SW 1271 (cell line): Measurements from ENCODE around the gene TADA2A.

ENCODE experiments used
- DNase-seq, 2 experiments: peaks; one replicate each; lab custom pipeline; 2025; lab: John Stamatoyannopoulos, UW

The TADA2A gene

GRCh38 chr17:37461668-37462067 is 55.0 kb downstream of the TADA2A start:
- DNase-seq: no peak

DNA sequence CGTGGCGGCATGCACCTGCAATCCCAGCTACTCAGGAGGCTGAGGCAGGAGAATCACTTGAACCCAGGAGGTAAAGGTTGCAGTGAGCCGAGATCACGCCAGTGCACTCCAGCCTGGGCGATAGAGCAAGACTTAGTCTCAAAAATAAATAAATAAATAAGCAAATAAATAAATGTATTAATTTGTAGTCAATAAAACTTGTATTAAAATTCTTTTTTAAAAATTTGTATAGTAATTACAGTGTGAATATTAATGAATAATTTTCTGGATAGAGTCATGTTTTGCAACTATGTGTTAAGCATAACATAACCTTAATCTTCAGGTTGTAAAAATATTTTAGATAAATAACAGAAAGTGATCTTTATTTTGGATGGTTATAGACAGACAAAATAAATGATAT is 55.8 kb downstream of the TADA2A start:
- no peak for DNase-seq

DNA sequence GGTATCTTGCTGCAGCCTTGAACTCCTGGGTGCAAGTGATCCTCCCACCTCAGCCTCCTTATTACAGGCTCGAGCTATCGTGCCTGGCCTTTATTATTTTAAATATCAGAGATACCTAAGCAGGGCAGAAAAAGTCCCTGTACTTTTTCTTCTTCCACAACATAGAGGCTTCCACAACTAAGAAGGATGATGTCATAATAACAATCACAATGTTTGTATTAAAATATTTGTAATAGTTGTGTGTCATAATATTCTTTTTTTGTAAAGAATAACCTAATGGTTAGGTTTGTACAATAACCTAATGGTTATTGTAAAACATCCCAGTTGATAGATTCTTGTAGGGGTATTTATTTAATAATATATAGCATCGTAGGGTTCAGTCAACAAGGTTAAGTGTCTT is 56.4 kb downstream of the TADA2A start:
- no peak for DNase-seq

DNA sequence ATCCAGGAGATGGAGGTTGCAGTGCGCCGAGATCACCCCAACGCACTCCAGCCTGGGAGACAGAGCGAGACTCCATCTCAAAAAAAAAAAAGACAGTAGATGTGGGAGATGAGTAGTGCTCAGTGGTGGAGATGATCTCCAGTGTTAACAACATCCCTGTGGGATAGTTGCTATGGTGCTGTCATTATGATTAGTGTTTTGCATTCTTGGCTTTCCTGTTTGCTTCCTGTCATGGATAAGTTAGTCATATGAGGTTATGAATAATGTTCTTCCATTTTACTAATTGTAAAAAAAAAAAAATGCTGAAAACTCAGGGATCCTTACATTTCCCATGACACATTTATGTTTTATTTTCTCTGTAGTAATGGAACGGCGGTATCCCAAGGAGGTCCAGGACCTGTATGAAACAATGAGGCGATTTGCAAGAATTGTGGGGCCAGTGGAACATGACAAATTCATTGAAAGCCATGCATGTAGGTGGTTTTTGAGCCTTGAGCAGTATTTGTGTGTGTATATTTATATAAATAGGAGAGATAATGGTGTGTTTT is 58.5 kb downstream of the TADA2A start:
- peak in 1 of 2 experiments; percentile 18 for DNase-seq

DNA sequence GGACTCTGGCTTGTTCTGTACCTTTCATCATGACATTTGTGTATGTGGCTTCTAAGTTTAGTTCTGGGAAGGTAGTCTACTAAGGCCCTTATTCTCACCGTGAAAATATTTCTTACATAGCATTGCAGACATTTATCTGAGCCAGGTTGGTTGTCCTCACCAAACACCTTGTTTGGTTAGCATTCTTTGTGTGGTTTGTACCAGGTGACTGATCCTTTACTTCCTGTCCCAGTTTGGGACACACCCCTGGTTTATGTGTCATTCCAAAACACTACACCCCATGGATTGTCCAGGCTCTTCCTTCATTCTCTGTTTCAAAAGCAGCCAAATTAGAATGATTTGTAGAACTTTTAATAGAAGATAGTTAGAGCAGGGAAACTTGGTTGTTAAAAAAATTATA is 59.8 kb downstream of the TADA2A start:
- DNase-seq: no peak

- DNase-seq: no peak
Observed at GRCh38 chr17:37470181-37470580, 63.5 kb downstream of the TADA2A start.

DNA sequence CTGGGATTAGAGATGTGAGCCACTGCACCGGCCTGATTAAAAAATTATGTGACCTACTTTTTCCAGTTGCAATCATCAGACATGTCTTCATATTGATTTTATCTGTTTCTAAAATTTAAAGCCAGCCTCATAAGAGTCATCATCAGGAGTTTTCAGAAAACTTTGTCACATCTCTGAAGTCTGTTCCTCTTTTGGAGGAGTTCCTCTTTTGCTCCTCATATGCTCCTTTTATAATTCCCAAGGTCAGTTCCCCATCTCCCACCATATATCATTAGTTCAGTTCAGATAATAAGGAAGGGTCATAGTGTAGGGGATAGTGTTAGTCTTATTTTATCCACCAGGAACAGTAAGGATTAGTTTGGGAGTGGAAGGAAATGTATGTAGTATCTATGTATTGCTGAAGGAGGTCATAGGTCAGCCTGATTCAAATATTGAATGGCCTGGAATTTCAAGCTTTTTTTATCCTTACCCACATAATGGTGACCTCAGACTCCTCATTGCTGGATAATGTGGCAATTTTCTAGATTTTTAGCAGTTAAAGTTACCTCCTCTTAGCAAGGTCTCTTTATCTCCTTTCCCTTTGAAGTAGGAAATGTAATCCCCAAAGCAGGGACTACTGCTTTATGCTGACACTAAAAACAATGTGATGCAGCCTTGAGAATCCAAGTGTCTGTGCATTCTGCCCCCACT is 69.2 kb downstream of the TADA2A start:
- no peak for DNase-seq

DNA sequence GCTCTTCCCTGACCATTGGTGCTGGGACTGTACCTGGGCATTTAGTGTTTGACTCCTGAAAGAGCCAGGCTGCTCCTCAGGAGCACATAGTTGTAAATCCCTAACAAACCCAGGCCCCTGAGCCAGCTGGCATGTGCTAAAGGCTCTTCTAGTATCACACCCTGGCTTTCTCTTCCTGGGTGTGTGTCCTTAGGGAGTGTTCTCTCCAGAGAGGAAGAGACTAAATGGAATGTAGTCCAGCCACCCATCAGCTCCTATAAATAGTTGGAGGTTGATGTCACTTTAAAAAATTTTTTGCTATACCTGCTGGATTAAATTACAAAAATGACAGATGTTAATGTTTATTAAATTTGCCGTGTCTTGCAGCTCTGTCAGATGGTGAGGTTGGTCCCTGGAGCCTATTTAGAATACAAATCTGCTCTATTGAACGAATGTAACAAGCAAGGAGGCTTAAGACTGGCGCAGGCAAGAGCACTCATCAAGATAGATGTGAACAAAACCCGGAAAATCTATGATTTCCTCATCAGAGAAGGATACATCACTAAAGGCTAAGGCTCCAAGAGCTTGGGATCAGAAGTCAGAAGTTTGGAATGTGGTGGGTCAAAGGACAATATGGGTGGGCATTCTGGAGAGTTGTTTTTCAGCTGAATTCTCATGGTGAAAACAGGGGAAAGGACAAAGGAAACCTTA is 69.9 kb downstream of the TADA2A start:
- no peak for DNase-seq

DNA sequence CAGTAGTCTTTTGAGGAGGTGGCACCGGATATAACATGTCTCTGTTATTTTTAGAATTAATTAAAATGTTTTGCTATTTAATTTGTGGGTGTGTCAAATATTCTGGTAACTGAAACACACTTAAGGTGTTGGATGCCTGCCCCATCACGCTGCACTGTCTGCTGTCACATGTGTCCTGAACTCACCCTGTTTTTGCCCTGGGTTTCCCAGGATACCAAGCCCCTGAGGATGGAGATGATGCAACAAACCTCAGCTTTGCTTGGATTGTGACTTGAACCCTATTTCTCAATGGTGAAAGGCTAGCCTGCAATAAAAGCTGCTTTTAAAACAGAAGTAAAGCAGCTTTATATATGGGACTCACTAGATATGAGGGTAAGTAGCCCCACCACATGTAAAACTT is 71.5 kb downstream of the TADA2A start:
- no peak for DNase-seq

- DNase-seq: no peak
Observed at GRCh38 chr17:37479025-37479424, 72.3 kb downstream of the TADA2A start.

GRCh38 chr17:37480427-37480826 is 73.7 kb downstream of the TADA2A start:
- no peak for DNase-seq

DNA sequence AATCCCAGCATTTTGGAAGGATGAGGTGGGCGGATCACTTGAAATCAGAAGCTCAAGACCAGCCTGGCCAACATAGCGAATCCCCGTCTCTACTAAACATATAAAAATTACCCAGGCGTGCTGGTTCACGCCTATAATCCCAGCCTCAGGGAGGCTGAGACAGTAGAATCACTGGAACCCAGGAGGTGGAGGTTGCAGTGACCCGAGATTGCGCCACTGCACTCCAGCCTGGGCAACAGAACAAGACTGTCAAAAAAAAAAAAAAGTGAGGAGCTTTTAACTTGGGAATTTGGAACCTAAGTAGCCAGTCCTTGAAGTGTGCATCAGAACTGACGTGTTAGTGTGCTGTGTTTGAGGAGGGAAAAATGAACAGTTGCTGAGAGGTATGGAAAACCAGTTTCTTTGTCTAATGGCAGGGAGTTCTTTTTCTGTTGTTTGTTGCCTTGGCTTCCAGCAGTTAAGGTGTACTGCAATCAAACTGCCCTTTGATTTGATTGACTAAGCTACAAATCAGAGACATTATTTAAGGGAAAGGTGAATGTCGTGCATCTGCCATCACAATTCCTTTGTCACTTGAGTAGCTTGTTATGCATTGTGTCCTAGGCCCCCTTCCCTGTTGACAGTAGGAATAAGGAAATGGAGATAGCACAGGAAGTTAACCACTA is 74.4 kb downstream of the TADA2A start:
- no peak for DNase-seq

DNA sequence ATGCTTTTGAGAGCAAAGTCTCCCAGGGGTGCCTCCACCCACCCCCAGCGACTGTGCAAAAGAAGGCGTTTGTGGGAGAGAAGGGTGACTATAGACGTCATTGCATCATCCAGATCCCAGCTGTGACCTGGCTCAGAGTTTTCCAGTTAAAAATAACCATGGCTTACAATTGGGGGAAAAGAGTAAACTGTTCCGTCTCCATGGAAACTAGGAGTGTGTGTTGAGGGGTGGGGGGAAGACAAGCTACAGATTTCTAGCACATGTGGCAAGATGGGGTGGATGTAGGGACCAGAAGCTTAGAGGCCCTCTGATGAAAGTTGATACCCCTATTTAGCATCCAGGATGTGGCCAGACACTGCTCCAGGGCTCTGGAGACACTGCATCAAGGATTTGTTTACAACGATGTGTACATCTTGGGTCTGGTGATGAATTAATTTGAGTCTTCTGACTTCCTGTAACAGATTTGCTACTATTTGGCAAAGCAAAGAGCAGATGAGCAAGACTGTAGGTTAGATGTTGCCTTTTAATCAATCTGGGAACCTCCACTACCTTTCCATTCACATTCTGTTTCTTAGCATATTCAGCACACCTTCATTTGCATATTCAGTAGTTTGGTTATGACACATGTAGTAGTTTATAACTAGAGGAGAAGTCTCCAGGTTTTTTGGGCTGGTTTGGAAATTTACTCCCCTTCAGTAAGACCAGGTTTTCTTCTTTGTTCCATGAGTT is 76.8 kb downstream of the TADA2A start:
- peak in 1 of 2 experiments; percentile 39 for DNase-seq

DNA sequence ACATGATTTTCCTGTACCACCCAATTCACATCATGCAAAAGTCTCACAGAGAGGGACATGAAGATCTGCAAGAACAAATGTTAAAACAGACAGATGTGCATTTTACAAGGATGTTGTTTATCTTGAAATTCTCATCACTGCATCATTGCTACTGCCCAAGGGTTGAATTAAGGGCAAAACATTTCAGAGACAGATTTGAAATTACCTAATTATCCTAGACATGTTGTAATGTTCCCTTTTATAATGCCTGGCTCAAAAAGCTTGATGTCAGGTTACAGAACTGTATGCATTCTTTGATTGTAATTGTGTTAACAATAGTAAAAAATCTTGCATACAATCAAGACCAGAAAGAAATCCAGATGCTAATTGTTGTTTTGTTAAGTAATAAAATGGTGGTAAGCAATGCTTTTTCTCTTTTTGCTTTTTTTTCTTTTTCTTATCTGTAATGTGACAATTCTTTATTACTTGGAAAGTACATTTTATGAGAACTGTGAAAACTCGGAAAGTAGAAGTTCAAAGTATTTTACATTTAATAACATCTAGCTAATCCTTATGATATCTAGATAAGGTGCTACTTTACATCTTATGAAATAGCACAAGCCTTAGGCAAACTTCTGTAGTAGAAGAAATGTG is 79.4 kb downstream of the TADA2A start:
- DNase-seq: no peak

DNA sequence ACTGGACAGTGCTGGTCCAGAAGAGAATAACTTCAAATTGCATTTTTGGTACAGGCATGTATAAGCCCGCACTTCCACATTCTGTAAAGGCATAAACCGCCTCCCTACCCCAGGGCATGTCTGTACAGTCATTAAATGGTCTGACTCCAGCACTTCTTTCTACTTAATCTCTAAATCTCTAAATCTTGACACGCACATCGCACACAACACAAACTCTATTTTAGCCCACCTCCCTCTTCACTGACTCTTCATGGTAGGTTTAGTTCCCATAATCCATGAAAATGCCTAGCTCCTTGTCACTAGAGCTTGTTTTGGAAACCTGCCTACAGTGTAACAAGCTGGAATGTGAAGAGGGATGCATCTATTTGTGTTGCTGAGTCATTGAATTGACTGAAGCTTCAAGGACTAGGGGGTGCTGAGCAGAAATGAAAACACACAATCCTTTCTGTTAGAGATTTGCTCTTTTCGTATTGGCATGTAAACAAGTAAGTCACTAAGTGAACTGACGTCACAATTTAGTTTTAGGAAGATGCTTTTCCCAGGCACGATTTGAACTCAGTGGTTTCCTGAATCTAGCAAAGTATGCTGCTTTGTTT is 81.4 kb downstream of the TADA2A start:
- DNase-seq: peak; percentile 42 to 76

DNA sequence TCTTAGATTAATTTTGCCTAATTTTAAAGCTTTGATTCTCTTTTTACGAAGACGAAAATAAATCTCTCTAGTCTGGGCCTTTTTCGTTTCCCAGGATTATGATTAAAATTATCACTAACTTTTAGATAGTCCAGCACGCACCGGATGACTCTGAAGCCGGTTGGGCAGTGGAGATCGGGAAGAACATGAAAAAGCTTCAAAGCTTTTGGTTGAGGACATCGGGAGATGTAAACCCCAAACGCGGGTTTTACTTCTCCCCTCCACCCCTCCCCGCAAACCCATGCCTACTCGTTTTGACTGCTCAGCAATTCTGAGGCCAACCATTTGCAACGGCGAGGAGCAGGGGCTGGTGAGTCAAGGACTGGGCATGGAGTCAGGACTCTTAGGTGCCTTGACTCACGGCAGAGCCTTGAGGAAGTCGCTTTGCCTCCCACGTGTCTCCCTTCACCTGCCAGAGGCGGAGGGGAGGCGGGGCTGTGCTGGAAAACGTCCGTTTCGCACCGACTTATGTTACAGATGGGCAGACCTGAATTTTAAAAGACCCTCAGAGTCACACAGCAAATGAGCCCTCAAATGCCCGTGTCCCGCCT is 82.0 kb downstream of the TADA2A start:
- peak; percentile 58 to 72 for DNase-seq

GRCh38 chr17:37489197-37490001 is 82.7 kb downstream of the TADA2A start, which contains the start of gene DUSP14:
DUSP14 (plus strand) TSS chr17:37489891; CDS start chr17:37512273, 22,382 bp downstream.
- peak; percentile 33 to 67 for DNase-seq

DNA sequence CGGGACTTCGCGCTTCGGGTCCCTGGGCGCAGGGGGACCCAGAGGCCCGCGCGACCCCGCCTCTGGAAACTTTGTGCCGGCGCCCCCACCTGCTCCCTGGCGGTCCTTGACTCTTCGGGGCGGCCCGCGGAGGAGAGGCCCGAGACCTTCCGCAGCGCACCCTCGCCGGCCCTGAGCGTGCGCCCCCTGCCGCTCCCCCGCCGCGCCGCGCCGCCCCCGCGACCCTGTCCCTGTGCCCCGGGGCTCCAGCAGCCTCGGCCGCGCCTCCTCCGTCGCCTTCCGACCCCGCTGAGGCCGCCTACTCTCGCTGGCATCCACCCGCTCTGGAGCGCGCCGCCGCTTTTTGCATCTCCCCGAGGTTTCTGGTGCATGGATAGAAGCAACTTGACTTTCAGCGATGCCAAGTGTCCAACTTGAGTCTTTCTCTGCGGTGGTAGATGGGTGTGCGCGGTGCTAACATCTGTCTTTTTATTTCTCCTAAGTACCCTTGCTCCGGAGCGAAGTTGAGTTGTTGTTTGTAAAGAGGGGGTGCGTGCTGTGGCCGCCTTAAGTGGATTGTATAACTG is 83.4 kb downstream of the TADA2A start:
- peak in 1 of 2 experiments; percentile 29 for DNase-seq
